ENCODE results near the gene IL5.

The IL5 gene

GRCh38 chr5:132497488-132497997 lies 45.8 kb downstream of the IL5 start:
- DNase-seq: no peak

- no peak for DNase-seq
Observed at GRCh38 chr5:132496631-132497487, 46.5 kb downstream of the IL5 start.

- DNase-seq: no peak
Observed at GRCh38 chr5:132496191-132496630, 47.1 kb downstream of the IL5 start.

GRCh38 chr5:132495667-132496190 lies 47.6 kb downstream of the IL5 start:
- DNase-seq: no peak

- no peak for DNase-seq
Observed at GRCh38 chr5:132493821-132494220, 49.5 kb downstream of the IL5 start.

DNA sequence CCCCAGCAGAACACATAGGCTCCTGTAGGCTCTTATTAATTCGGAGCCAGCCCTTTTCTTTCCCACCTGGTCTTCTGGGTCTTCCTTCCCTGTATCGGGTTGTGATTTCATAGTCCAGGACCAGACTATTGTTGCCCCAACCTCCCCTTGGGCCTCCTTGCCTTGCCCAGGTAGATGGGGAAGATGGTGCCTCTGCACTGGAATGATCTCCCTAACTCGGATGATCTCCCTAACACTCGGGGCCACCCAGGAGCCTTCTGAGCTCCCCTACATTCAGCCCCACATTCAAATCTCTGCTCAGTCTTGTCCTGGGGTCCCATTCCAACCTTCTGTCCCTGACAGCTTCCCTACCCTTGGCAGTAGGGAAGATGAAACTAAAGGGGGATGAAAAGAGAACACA lies 50.1 kb downstream of the IL5 start:
- no peak for DNase-seq

GRCh38 chr5:132492386-132493125 lies 50.8 kb downstream of the IL5 start:
- no peak for DNase-seq

Data from cerebellar nuclear complex (tissue), 1 donor.